IPS-18a (cell line): ENCODE measurements around the gene SETD4.

Source experiments
- H3K27ac ChIP-seq: one replicate; pipeline ENCODE4 v1.5.1; 2013; ENCODE audit warnings: low read length
- H3K27me3 ChIP-seq: one replicate; pipeline ENCODE4 v1.6.1; 2013; ENCODE audit warnings: mild to moderate bottlenecking, low read length; ENCODE audit not compliant: control insufficient read depth, insufficient read depth
- H3K36me3 ChIP-seq: one replicate; pipeline ENCODE4 v1.6.1; 2013; ENCODE audit warnings: low read depth, low read length; ENCODE audit not compliant: control insufficient read depth
- H3K4me1 ChIP-seq: one replicate; pipeline ENCODE4 v1.6.1; 2013; ENCODE audit warnings: low read depth, low read length; ENCODE audit not compliant: control insufficient read depth
- H3K4me3 ChIP-seq: one replicate; pipeline ENCODE4 v1.5.1; 2013; ENCODE audit warnings: low read length
- H3K9ac ChIP-seq: one replicate; pipeline ENCODE4 v1.6.1; 2013; ENCODE audit warnings: mild to moderate bottlenecking, low read length, moderate library complexity
- H3K9me3 ChIP-seq: one replicate; pipeline ENCODE4 v1.6.1; 2013; ENCODE audit warnings: low read depth, low read length; ENCODE audit not compliant: control insufficient read depth

SETD4 gene

DNA sequence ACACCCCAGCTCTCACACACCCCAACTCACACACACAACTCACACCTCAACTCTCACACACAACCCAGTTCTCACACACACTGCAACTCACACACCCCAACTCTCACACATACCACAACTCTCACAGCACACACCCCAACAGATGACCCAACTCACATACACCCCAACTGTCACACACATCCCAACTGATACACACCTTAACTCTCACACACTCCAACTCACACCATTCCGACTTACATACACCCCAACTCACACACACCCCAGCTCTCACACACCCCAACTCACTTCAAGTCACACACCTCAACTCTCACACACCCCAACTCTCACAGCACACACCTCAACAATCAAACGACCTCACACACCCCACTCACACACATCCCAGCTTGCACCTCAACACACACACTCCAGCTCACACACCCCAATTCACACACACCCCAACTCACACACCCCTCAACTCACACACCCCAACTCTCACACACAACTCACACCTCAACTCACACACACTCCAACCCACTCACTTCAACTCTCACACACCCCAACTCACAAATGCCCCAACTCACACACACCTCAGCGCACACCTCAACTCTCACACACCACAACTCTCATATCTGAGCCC lies 66.3 kb downstream of the SETD4 start:
- Histone ChIP-seq H3K27ac (no peak overlapping the region), H3K9me3 (no peaks in the 10 kb centered on the region), H3K4me3 (no peak overlapping the region), H3K4me1 (no peaks in the 10 kb centered on the region), H3K36me3 (no peaks in the 10 kb centered on the region), H3K27me3 (no peaks in the 10 kb centered on the region), H3K9ac (no peak overlapping the region)

GRCh38 chr21:35991131-35991530 lies 69.2 kb downstream of the SETD4 start:
- no peak overlapping the region for H3K9ac ChIP-seq
- no peak overlapping the region for H3K27ac ChIP-seq
- H3K4me3 ChIP-seq, result no peak overlapping the region
- H3K27me3 ChIP-seq, result no peaks in the 10 kb centered on the region
- no peaks in the 10 kb centered on the region for H3K36me3 ChIP-seq
- H3K9me3 ChIP-seq, result no peaks in the 10 kb centered on the region
- no peaks in the 10 kb centered on the region for H3K4me1 ChIP-seq

DNA sequence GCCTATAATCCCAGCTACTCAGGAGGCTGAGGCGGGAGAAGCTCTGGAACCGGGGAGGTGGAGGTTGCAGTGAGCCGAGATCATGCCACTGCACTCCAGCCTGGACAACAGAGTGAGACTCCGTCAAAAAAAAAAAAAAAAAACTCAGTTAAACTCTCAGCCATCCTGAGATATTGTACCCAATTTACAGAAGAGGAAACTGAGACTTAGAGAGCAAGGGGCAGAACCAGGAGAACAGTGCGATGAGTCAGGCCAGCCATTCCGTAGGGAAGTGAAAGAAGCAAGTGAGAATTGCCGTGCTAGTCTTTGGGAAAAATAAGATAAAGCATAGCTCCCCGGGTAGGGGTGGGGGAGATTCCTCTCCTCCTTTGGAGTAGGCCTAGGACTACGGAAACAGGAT lies 69.7 kb downstream of the SETD4 start:
- no peak overlapping the region for H3K9ac ChIP-seq
- no peaks in the 10 kb centered on the region for H3K27me3 ChIP-seq
- no peaks in the 10 kb centered on the region for H3K36me3 ChIP-seq
- H3K9me3 ChIP-seq, result no peaks in the 10 kb centered on the region
- no peak overlapping the region for H3K27ac ChIP-seq
- H3K4me1 ChIP-seq, result no peaks in the 10 kb centered on the region
- H3K4me3 ChIP-seq, result no peak overlapping the region

- H3K9ac ChIP-seq, result no peak overlapping the region
- H3K27ac ChIP-seq, result no peak overlapping the region
- H3K4me3 ChIP-seq, result no peak overlapping the region
- no peaks in the 10 kb centered on the region for H3K36me3 ChIP-seq
- no peaks in the 10 kb centered on the region for H3K9me3 ChIP-seq
- no peaks in the 10 kb centered on the region for H3K4me1 ChIP-seq
- H3K27me3 ChIP-seq, result no peaks in the 10 kb centered on the region
Measured at GRCh38 chr21:35989138-35989735, 71.1 kb downstream of the SETD4 start.

DNA sequence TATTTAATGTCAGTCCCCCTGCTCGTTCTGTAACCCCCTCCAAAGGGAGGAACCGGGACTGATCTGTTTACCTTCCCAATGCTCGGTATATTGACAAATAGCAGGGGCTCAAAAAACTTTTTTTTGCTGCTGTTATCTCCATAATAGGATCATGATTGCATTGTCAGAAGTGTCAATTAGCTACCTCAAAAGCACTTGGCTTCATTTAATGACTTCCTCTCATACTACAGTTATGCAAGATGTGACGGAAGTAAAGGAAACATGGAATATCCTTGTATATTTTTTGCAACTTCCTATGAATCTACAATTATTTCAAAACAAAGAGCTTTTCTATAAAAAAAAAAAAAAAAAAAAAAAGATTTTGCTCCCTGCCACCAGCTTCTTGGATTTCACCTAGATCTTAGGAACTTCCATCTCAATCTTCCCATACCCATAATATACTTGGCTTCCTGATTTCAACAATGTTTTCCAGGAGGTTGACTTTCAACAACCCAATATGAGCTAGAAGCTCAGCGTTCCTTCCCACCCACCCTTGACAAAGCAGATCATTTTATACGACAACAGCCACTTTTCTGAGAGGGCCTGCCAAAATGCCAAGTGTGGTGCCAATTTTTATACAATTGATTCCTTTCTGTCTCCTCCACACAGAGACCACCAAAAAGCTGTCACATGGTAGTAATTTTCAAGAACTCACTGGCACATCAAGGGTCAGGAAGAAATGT lies 71.7 kb downstream of the SETD4 start:
- H3K4me1 ChIP-seq, result no peaks in the 10 kb centered on the region
- no peaks in the 10 kb centered on the region for H3K27me3 ChIP-seq
- no peaks in the 10 kb centered on the region for H3K36me3 ChIP-seq
- no peak overlapping the region for H3K9ac ChIP-seq
- no peaks in the 10 kb centered on the region for H3K9me3 ChIP-seq
- no peak overlapping the region for H3K27ac ChIP-seq
- no peak overlapping the region for H3K4me3 ChIP-seq

- H3K9ac ChIP-seq, result no peak overlapping the region
- H3K4me3 ChIP-seq, result no peak overlapping the region
- H3K9me3 ChIP-seq, result no peaks in the 10 kb centered on the region
- no peaks in the 10 kb centered on the region for H3K4me1 ChIP-seq
- no peaks in the 10 kb centered on the region for H3K27me3 ChIP-seq
- H3K27ac ChIP-seq, result no peak overlapping the region
- no peaks in the 10 kb centered on the region for H3K36me3 ChIP-seq
Measured at GRCh38 chr21:35987475-35987874, 72.9 kb downstream of the SETD4 start.

GRCh38 chr21:35984654-35985361 lies 75.5 kb downstream of the SETD4 start:
- no peaks in the 10 kb centered on the region for H3K9me3 ChIP-seq
- no peaks in the 10 kb centered on the region for H3K36me3 ChIP-seq
- H3K4me3 ChIP-seq, result no peak overlapping the region
- no peak overlapping the region for H3K9ac ChIP-seq
- H3K27me3 ChIP-seq, result no peaks in the 10 kb centered on the region
- H3K4me1 ChIP-seq, result no peaks in the 10 kb centered on the region
- no peak overlapping the region for H3K27ac ChIP-seq
